Aortic smooth muscle cell (primary cell): Measurements from ENCODE around the gene TEC. TPM values are rescaled to one million over a fixed set of nuclear protein-coding genes. Genes with fewer than 3 reads are reported as not detected.

Experiments
- total RNA-seq: library from RNA; depleted of rRNA; stranded (reverse); fragments of >200 nt; gene quantifications from 2 replicates; pipeline ENCODE4 v1.2.3, GENCODE V29; 2014

The TEC gene
- total RNA-seq, result 0.37 and 0.92 TPM in 2 replicates

GRCh38 chr4:48268956-48269860, at the start of gene TEC:
Gene TEC, minus strand, starts transcription at chr4:48269838. Its CDS starts 41,224 bp downstream, at chr4:48228614.

DNA sequence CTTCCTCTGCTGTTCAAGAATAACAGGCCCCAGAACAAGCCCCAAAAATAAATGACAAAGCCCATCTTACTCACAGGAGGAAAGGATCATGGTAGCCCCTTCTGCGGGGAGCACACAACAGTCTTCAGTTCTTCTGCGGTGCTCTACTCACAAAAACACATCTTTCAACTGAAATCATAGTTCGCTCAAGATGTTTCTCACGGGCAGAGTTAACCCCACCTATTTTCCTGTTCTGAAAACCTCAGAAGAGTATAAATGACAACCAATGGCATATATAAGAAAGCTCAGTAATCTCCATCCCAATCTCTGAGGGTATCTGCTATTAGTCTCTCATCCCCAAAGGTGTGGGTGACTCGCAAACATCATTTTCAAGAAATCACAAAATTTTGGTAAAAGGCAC, 135.6 kb downstream of the TEC start, which contains the start of gene TXK:
TXK (minus strand) TSS at position 170 of the 400 bp plus-strand sequence; CDS start at position 90, 80 bp downstream.

Other genes starting within 250 kb of the TEC start
- 0.13 and 0.56 TPM in 2 replicates for gene TXK, start 135.6 kb downstream of the TEC start, total RNA-seq
- 21.5 and 27.1 TPM in 2 replicates for gene SLAIN2, start 71.7 kb upstream of the TEC start, total RNA-seq
- gene SLC10A4, start 213.5 kb upstream of the TEC start, total RNA-seq, result under 0.01 and 0.06 TPM in 2 replicates
- 0.06 TPM in 1 of 2 replicates, not detected in the other for gene ZAR1, start 220.4 kb upstream of the TEC start, total RNA-seq